DMS 273 treated with DMSO at 0.1 percent for 48 hours (cell line): ENCODE data around the gene NOXA1.

Source experiments
- DNase-seq: peaks from one replicate; lab custom pipeline; 2025; lab: John Stamatoyannopoulos, UW

The NOXA1 gene

DNA sequence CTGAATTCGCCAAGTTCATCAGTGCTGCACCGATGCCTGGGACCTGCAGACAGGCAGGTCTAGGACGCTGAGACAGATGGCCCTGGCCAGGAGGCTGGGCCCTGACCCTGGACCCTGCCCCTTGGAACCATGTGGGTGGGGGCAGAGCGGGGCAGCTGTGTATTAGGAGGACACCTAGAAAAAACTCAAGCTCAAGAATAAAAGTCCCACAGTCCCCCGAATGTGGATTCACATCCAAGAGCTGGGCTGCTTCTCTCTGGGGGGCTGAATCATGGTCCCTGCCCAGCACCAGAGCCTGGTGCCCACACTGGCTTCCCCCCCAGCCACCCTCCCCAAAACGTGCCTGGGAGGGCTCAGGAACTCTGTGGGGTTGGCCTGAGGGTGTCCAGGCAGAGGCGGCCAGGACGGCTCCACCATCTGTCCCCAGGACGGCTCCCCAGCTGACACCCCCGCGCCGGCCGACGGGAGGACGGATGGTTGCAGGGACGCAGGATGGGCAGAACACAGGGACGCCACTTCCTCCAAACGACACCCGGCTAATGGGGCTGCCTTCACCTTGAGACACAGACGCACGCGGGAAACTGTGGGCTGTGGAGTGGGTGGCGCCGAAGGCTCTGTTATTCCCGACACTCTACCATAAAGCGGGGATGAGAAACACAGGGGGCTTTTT is 35.2 kb upstream of the NOXA1 start:
- DNase-seq: no peak

DNA sequence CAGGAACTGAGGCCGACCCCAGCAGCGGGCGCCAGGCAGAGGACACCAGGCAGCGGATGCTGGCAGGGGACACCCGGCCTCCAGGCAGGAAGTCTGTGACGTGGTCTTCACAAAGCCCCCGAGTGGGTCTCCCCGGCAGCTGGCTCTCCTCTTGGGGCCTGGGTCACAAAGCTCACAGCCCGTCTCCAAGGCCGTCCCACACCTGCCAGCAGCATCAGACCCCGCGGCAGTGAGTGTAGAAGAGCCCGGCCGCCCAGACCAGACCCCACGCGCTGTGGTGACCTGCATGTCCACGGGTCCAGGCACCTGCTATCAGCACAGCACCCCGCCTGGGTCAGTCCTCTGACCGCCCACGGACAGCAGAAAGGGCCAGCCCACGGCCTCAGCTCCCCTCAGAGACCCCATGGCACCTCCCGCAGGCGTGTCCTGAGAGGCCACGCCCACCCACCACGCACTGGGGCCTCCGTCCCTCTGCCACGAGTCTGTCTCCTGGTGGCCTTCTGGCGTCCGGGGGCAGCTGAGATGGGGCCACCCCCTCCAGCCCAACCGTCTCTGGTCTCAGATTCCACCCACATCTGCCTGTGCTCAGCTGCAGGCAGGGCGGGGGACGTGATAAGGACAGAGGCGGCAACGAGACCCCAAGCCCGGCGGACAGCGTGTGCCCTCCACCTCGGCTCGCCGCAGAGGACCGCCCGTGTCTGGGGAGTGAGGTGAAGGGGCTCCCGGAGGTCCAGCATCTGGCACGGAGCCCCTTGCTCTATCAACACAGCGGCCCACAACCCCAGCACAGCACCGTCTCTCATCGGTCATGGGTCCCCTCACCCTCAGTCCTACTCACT is 34.4 kb upstream of the NOXA1 start:
- DNase-seq: no peak

DNA sequence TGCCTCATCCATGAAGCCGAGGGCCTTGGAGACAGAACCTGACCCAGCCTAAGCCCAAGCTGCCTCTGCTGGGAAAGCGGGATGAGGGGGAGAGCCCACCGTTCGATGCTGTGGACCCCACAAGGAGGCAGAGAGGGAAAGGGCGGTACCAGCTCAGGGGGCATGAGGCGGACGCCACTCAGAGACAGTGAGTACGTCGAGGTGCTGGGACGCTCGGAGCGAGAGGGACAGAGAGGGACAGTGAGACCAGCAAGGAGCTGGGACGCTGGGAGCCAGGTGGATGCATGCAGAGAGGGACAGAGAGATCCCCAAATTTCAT is 33.8 kb upstream of the NOXA1 start:
- DNase-seq: no peak

DNA sequence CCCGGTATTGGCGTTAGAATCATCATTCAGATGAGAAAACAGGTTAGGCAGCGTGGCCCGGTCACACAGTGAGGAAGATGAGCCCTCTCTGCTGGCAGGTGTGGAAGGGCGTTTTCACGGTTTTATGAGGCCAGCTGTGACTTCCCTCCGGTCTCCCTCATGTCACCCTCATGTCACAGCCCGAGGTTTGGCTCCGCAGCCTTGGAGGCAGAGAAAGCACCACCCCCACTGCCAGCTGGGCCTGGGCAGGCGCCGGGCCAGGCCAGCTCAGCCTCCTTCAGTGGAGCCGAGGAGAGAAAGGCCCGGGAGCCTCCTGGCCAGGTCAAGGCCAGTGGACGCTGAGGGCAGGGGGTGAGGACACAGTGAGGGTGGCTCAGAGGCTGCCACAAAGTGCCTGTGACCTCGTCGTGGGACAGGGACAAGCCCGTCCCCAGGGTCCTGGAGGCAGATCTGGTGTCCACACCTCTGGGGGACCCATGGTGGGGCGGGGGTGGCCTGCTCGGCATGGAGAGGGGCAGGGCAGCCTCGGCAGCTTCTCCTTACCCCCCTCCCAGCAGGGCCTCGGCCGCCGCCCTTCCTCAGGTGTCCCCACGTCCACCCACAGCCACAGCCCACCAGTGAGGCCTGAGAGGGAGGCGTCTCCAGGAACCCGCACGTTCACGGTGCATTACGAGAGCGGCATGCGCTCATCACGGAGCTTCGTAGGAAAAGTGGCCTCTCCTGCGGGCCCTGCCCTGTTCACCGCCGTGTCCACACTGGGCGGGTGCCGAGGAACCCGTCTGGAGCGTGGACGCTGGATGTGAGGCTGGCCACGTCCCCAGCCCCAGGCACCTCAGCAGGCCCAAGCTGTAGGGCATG is 32.4 kb upstream of the NOXA1 start:
- peak; percentile 9 for DNase-seq

DNA sequence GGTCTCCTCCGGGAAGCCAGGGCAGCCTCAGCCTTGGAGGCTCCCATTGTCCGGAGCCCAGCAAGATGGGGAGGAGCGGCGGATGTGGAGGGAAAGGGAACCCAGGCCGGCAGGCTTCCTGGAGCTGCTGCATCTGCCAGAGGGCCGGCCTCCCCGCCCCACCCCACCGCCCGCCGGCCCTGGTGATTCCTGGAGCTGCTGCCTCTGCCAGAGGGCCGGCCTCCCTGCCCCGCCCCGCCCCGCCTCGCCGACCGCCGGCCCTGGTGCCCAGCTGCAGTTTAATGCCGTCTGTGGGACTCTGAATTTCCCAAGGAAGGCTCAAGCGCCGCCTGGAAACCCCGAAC is 31.8 kb upstream of the NOXA1 start:
- no peak for DNase-seq

DNA sequence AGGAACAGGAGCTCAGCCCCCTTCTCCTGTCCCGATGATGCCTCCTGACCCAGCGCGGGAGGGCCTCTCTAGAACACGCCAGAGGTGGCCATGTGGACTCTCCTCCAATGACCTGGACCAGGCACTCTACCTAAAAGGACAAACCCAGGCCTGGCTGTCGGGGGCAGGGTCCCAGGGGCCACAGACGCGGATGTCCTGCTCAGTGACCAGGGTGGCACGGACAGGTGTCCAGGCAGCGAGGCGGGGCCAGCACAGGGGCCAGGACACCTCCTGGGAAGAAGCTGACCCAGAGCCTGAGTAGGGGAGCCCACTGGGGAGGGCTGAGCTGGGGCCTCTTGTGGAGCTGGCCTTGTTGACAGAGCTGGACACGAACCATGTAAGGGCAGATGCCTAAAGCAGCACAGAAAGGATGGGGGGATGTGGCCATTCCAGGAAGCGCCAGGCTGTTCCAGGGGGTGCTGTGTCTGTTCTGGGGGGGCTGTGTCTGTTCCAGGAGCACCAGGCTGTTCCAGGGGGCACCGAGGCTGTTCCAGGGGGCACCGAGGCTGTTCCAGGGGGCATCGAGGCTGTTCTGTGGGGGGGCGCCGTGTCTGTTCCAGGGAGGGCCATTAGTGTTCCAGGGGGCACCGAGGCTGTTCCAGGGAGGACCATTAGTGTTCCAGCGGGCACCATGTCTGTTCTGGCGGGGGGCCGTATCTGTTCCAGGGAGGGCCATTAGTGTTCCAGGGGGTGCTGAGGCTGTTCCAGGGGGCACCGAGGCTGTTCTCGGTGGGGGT is 30.8 kb upstream of the NOXA1 start:
- DNase-seq: no peak

DNA sequence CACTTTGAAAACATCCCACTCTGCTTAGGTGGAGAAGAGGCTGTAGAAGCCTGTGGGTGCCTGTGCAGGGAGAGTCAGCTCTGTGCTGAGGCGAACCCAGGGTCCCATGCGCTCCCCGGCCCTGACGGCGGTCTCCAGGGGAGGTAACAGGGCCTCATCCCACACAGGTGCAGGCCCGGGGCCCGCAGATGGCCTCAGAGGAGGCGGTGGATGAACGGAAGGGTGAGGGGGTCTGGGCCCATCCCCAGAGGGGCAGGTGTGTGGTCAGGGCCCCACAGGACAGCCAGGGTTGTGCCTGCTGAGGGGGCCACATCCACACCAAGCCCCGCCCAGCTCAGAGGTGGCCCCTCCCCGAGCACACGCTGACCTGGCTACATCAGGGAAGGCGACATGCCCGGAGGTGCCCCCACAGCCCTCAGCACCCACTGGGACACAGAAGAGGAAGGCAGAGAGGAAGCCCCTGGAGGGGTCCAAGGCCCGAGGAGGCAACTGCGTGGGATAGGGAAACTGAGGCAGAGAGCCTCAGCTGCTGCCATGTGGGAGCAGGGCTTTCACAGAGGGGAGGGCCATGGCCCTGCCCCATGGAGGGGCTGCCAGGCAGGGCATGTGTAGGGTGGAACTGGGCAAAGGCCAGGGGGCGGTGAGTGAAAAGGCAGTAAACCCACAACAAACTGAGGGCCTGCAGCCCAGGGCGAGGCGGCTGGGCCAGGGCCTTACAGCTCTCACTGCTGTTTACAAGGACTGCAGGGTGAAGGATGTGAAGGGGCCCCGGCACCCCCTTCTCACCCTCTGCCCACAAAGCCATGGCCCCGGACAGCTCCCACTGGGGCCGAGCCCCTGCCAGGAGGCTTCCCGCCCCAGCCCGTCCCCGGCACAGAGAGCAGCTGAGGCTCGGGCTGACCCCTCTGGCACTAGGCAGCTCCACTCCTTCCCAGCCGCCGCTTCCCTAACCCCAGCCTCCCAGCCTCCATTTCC is 29.7 kb upstream of the NOXA1 start:
- DNase-seq: no peak

DNA sequence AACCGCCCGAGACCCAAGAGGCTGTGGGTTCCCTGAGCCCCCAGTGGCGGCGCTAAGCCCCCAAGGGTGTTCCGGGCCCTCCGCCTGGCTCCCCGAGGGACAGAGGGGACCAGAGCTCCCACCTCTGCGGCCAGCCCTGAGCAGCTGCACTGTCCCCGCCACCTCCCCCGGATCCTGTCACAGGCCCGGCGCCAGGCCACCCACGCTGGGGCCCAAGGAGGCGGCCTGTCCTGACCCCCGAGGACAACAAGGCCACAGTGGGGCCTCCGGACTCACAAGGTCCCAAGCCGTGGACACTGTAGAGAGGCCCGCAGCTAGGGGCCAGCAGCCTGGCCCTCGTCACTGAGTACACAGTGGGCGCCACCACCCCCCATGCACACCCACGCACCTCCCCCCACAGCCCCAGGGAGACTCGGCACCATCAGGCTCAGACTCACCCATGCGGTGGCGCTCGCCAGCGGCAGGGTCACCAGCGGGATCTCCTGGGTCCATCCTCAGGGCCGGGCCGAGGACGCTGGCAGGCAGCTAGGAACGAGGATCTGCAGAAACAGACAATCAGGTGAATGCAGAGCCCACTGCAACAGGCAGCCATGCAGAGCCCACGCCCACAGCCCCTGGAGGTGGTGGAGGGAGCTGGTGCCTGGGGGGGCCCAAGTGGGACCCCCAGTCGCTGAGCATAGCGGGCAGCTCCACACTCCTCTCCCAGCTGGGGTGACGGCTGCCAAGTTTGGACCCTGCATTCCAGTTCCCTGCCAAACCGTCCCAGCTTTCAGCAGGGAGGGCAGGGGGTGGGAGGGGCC is 28.1 kb upstream of the NOXA1 start:
- no peak for DNase-seq

DNA sequence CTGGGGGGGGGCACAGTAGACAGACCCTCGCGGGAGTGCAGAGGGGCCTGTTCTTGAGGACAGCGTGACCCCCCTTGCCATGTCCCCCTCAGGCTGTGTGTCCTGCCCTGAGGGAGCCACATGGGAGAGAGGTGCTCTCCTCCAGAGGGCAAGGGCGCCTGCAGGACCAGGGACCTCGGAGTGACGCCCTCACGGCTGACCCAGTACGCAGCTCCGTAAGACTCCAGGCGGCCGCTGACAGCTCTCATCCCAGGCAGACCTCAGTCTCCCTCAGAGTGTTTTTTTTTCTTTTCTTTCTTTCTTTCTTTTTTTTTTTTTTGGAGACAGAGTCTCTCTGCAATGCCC is 27.6 kb upstream of the NOXA1 start:
- no peak for DNase-seq

DNA sequence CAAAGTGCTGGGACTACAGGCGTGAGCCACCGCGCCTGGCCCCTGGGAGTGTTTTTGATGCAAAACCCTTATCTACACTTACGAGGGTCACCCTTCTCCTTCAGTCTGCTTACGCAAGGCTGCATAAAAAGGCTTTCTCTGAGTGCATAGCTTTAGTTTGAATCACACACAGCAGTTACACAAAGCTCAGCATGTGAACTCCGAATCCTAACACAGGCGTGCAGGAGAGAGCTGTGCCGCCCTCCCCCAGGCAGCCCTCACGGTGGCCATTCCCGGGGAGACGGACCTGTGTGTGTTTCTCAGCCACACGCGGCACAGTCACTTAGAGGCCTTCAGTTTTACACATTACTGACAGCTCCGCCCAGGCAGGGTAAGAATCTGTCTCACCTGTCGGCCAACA is 27.0 kb upstream of the NOXA1 start:
- DNase-seq: no peak

DNA sequence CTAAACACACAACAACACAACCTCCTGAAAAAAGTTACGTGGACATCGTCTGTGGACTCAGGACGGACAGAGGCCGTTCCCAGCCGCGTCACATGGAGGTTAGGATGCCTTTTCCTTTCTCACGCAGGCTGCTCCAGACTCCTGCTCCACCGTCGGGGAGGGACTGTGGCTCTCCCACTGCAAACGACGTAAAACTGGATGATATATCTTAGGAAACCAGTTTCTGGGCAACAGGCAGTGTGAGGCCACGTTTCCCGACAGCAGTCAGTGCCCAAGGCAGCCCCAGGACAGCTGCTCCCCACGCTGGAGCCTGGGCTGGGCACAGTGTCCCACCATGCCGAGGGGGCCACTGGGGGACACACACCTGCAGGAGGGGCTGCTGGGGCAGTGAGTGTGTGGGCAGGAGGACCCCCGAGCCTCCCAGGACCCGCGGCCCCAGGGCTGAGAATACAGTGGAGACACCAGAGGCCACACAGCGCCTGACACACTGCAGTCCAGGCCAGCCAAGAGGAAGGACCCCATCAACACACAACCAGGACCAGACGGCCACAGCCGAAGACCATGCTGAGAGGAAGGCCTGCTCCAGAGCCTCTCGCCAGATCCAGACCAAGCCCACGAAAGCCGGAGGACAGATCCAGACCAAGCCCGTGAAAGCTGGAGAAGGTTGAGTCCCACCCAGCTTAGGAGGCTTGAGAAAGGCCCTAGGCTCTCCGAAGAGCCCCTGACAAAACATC is 26.4 kb upstream of the NOXA1 start:
- no peak for DNase-seq

DNA sequence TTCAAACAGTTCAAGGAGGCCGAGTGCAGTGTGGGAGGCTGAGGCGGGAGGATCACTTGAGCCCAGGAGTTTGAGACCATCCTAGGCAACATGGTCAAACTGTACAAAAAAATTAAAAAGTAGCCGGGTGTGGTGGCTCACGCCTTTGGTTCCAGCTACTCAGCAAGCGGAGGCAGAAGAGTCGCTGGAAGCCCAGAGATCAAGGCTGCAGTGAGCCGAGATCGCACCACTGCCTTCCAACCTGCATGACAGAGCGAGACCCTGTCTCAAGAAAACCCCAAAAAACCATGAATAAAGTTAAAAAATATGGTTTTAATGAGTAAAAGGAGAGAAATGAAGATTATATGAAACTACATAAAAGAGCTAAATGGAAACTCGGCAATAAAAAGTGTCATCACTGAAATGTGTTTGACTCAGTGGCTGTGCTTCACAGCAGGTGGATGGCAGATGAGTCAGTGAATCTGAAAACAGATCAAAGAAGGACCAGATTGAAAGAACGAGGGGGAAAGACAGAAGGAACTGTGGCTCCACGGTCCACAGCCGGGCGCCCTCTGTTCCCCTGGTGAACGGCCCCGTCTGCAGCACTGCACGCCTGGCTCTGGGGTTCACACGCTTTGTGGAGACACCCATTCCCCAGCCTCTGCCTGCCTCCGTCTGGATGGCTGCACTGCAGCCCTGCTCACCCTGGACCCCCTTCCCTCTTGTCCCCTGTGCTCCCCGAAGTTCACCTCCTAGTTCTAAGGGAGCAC is 25.3 kb upstream of the NOXA1 start:
- DNase-seq: no peak

DNA sequence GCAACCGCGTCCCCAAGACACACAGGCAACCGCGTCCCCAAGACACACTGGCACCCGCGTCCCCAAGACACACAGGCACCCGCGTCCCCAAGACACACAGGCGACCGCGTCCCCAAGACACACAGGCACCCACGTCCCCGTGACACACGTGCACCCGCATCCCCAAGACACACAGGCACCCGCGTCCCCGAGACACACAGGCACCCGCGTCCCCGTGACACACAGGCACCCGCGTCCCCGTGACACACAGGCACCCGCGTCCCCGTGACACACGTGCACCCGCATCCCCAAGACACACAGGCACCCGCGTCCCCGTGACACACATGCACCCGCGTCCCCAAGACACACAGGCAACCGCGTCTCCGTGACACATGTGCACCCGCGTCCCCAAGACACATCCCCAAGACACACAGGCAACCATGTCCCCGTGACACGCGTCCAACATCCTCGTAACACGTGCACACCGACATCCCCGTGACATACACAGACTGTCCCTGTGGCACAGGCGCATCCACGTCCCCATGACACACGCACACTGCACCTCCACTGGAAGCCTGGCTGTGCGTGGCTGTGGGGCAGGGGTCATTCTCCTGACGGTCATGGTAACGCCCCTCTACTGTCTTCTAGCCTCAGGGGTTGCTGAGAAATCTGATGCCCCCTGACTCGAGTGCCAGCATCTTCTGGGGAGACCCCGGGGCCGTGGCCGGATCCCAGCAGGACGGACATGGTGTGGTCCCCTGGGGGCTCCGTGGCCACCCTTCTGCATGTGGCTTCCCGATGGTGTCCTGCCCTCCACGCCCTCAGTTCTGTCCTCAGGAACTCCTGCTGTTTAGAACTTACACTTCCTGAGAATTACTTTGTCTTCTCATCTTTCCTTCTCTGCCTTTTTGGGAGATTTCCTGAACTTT is 24.4 kb upstream of the NOXA1 start:
- DNase-seq: no peak

DNA sequence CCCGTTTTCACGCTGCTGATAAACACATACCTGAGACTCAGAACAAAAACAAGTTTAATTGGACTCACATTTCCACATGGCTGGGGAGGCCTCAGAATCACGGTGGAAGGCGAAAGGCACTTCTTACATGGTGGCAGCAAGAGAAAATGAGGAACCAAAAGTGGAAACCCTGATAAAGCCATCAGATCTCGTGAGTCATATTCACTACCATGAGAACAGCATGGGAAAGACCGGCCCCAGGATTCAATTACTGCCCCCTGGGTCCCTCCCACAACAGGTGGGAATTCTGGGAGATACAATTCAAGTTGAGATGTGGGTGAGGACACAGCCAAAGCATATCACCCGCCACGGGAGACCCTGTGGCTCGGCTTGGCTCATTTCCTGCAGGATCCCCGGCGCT is 20.4 kb upstream of the NOXA1 start:
- no peak for DNase-seq

DNA sequence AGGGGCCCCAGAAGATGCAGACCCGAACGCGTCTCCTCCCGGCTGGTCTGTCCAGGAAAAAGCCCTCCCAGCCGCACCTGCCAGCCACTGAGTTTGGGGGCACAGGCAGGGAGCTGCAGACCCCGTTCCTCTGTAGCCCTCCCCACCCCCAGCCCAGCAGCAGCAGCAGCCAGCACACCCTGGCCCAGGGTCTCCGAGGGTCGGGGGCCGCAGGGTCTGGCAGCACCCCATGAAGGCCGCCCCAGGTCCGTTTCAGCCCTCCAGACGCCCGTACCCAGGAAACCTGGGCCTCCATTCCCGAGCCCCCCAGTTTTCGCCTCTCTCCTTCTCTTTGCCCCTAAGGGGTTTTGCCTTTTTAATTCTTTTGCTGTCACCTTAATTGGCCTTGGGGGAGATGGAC is 19.9 kb upstream of the NOXA1 start:
- no peak for DNase-seq

DNA sequence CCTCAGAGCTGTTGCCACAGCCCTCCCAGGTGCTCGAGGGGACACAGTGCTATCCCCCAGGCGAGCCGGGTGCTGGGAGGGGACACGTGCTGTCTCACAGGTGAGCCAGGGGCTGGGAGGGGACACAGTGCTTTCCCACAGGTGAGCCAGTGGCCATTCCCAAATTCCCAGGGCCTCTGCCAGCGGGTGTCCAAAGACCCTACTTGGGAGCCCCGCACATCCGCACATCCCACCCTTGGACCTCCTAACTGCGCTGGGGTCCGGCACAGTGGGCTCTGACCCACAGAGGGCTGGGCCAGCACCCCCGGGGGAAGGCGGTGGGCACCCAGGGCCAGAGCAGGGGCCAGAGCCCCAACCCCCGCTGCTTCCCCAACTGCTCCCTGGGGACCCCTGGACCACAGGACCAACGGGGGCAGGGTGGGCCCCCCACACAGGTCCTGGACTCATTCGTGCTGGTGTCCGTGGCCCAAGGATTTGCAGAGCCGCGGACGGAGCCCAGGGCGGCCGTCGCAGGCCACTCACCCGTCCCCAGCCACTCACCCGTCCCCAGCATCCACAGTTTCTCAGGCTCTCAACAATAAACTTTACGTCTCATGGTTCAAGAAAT is 18.1 kb upstream of the NOXA1 start:
- DNase-seq: no peak

DNA sequence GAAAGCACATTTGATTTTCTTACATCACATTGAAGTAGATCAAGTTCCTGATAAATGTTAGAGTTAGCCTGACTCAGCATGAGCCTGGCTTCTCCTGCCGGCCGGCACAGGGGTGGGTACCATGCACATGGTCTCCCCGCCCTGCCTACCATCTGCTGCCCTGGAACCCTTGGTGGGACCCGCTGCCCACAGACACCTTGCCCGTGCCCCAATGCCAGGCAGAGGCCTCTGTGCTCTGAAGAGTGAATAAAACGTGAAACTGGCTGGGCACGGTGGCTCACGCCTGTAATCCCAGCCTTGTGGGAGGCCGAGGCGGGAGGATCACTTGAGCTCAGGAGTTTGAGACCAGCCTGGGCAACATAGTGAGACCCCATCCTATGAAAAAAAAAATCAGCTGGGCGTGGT is 17.5 kb upstream of the NOXA1 start:
- no peak for DNase-seq
